Activated effector memory CD4-positive, alpha-beta T cell treated with anti-CD3 and anti-CD28 coated beads, Interleukin-2, amount 50 U/mL, for 16 hours (primary cell): ENCODE data around the gene STOML1.
A peak's percentile ranks its signal among the peaks of the same experiment; 100 is the strongest.

Experiments
- DNase-seq: peaks from one replicate; pipeline ENCODE4 v3.0.0-alpha.2; 2020

Gene STOML1

DNA sequence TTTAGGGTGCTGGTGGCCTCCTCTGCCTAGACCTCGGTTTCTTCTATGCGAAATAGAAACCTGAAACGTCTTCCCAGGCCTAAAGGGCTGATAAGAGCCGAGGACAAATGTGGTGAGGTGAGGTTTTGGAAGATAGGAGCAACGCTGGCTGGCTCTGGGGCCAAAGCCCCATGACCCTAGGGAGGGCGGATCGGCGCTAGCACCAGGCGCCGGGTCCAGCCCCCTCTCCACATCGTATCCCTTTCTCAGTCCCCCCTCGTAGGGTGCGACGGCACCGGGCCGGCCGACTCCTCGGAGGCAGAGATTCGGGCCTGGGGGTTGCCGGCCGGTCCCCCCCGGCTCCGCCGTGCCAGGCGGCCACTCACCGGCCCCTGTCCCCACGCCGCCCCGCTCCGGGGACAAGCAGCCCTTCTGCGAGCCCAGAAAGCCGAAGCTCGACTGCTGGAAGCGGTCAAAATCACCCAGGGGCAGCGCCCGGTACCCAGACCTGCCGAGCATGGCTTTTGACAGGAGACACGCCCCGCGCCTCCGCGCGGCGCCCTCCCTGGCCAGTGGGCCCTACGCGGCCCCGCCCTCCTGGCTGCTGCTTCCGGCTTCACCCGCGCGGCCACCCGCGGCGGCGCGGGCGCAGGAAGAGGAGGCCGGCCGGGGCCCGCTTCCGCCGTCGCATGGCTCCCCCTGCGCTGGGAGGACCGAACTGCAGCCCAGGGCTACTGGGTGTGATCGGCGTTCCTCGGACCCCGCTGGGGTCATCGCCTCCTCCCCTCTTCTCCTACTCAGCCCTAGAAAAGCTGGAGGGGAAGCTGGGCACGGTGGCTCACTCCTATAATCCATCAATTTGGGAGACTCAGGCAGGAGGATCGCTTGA is at the start of gene STOML1:
TSS of gene STOML1 (minus strand) at position 570 of the 868 bp plus-strand sequence. CDS start at position 498, 72 bp downstream.
- DNase-seq: peak; percentile 99

DNA sequence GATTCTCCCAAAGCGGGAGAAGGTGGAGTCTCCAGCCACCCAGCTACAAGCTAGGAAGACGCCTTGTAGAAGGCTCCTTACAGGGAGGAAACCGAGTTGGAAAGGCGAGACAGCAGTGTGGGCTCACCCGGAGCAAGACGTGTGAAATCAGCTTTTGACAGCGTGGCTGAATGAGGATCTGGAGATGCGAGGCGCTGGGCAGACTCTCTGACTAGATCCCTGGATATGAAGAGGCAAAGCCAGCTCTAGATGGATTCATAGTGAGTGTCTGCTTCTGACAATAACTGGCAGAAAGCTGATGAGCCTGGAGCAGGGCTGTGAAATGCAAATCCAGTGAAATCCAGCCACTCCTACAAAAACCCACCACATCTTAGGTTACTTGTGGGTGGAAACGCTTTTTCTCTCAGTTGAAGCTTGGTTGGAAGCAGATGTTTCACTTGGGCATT is 49.2 kb upstream of the STOML1 start:
- no peak for DNase-seq

GRCh38 chr15:74040109-74040850 is 48.2 kb upstream of the STOML1 start:
- no peak for DNase-seq

DNA sequence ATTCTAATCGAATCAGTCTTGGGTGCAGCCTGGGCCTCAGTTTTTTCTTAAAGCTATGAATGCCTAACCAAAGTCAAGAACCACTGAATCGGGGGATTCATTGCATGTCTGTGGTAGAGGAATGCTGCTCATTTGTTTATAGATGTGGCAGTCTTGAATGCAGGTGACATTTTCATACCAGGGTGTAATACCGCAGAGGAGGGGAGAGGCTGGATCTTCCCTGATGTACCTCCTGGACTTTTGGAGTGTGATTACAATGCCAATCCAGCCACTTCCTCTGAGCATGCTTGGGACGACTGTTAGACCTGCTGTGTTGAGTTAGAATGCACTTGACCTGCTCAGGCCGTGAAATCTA is 47.5 kb upstream of the STOML1 start:
- no peak for DNase-seq

GRCh38 chr15:74038707-74039655 is 46.9 kb upstream of the STOML1 start:
- no peak for DNase-seq

GRCh38 chr15:74037171-74038117 is 45.3 kb upstream of the STOML1 start:
- no peak for DNase-seq

DNA sequence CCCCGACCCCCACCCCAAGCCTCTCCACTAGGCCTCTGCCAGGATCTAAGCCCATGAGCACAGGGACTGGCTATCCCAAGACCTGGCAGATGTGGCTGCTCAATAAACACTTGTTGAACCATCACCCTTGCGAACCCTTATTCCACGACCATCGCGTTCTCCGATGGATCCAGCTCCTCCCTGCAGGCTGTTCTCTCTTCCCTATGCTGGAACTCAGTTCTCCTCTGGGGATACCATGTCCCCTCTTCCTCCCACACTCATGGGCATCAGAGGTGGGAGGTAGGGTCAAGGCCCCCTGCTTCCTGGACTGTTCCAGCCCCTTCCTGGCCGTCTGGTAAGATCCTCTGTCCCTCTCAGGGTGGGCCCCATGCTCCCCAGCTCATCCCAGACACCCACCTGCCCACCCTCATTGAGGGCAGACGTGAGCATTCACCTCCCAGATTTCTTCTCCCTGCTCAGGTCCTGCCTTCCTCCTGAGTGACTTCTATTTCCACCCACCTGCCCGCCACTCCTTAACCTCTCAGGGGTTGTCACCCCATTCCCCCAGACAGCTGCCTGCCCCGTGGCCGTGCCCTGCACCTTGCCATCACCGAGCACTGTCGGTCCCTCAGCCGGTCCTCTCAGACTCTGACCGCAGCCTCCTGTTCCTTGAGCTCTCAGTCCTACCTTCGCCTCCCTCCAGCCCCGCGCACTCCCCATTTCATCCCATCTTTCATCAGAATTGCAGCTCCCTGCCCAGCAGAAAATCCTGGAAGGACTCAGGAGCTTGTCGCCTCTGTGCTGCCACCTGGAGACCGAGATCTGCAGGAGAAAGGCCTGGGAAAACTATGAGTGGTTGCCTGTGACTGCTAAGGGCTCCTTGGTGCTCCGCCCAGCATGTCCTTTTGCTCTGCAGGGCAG is 44.4 kb upstream of the STOML1 start:
- DNase-seq: no peak

GRCh38 chr15:74035121-74036017 is 43.3 kb upstream of the STOML1 start:
- DNase-seq: no peak

- DNase-seq: no peak
Observed at GRCh38 chr15:74034206-74034755, 42.2 kb upstream of the STOML1 start.

- no peak for DNase-seq
Observed at GRCh38 chr15:74032606-74033561, 40.8 kb upstream of the STOML1 start.

DNA sequence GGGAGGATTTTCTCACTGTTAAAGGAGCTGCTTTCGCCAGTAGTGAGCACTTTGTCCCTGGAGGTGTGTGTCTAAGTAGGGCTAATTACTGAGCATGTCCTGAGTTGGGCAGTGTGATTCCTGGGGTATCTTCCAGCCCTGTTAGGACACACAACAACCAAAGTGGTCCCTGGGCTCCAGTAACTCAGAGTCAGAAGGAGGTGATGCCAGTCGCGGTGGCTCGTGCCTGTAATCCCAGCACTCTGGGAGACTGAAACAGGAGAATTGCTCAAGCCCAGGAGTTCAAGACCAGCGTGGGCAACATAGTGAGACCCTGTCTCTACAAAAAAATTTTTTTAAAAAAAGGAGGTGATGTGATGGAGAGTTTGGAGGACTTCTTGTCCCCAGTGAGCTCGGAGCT is 40.0 kb upstream of the STOML1 start:
- peak; percentile 28 for DNase-seq

- DNase-seq: peak; percentile 33
Observed at GRCh38 chr15:74028646-74029045, 36.6 kb upstream of the STOML1 start.

GRCh38 chr15:74027688-74028087 is 35.6 kb upstream of the STOML1 start:
- peak; percentile 41 for DNase-seq

GRCh38 chr15:74025436-74025835 is 33.3 kb upstream of the STOML1 start:
- peak; percentile 17 for DNase-seq

DNA sequence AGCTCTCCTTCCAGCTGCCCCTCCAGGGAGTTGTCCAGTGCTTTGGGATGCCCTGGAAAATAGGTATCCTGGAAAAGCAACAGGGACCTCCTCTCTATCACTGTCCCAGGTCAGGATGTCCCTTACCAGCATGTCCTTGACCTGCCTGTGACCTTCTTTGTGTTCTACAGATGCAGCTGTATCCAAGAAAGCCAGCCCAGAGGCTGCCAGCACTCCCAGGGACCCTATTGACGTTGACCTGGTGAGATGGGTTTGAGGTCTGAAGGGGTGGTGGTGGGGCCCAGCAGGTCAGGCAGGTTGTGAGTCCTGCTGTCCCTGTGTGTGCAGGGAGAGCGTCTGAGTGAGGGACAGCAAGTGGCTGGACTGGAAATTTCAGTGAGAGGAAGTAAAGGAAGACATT is 32.6 kb upstream of the STOML1 start:
- DNase-seq: peak; percentile 17

GRCh38 chr15:74022706-74023470 is 30.8 kb upstream of the STOML1 start:
- DNase-seq: peak; percentile 50

- no peak for DNase-seq
Observed at GRCh38 chr15:74019734-74020133, 27.6 kb upstream of the STOML1 start.
